Kidney (tissue), 14 donors: ENCODE data around the gene FAM193B. TPM values are rescaled to one million over a fixed set of nuclear protein-coding genes. Genes with fewer than 3 reads are reported as not detected.
A peak's percentile ranks its signal among the peaks of the same experiment; 100 is the strongest.

Source experiments
- DNase-seq, 5 donors: peaks; one replicate each; pipeline ENCODE4 v3.0.0-alpha.2; 2013 to 2020
- FAIRE-seq: peaks from 2 replicates; lab custom pipeline; 2012; peaks lifted over from hg19 to GRCh38; lab: Jason Lieb, UNC
- H3K27ac ChIP-seq, 2 donors: one replicate each; pipeline ENCODE4 v1.7.0; 2013; ENCODE audit warnings: low read depth in 2 of 2, low read length in 2 of 2, inconsistent platforms in 1 of 2
- H3K27me3 ChIP-seq: one replicate; pipeline ENCODE4 v1.7.1; 2013; ENCODE audit warnings: low read length, inconsistent platforms; ENCODE audit not compliant: control insufficient read depth, insufficient read depth
- H3K36me3 ChIP-seq, 3 donors: one replicate each; pipeline versions ENCODE4 v1.7.0 to v1.7.1; 2013; ENCODE audit warnings: low read length in 3 of 3, control low read depth in 1 of 3, inconsistent platforms in 1 of 3; ENCODE audit not compliant: insufficient read depth in 3 of 3, control insufficient read depth in 2 of 3
- H3K4me1 ChIP-seq, 3 donors: one replicate each; pipeline versions ENCODE4 v1.7.0 to v1.7.1; 2013; ENCODE audit warnings: low read length in 3 of 3, inconsistent platforms in 1 of 3, low read depth in 1 of 3; ENCODE audit not compliant: control insufficient read depth in 2 of 3, insufficient read depth in 2 of 3
- H3K4me3 ChIP-seq, 3 donors: one replicate each; pipeline versions ENCODE4 v1.7.0 to v1.8.1; 2013; ENCODE audit warnings: low read length in 3 of 3, control low read depth in 1 of 3, inconsistent platforms in 1 of 3
- H3K9ac ChIP-seq, 3 donors: one replicate each; pipeline versions ENCODE4 v1.7.0 to v1.7.1; 2013; ENCODE audit warnings: low read length in 3 of 3, control low read depth in 1 of 3, inconsistent platforms in 1 of 3
- H3K9me3 ChIP-seq, 3 donors: one replicate each; pipeline versions ENCODE4 v1.7.0 to v1.7.1; 2013; ENCODE audit warnings: low read length in 3 of 3, control low read depth in 1 of 3, inconsistent platforms in 1 of 3; ENCODE audit not compliant: control insufficient read depth in 2 of 3, insufficient read depth in 1 of 3
- CTCF ChIP-seq: IDR thresholded peaks from 3 replicates; pipeline ENCODE4 v1.5.1; 2012; ENCODE audit warnings: mild to moderate bottlenecking, moderate library complexity, borderline replicate concordance; ENCODE audit not compliant: insufficient read depth; ENCODE audit errors: extremely low read depth
- intact Hi-C: fragments of 100-400 bp; cut with DNase I; formaldehyde crosslinking; loops from one replicate; pipeline ENCODE4 v1.11.1; 2022
- polyA plus RNA-seq: library from polyadenylated mRNA; stranded (reverse); fragments of 350-450 nt; fragmentation: Illumina TruSeq; extraction: RNeasy Lipid Tissue Mini Kit (QIAGEN cat#74804); gene quantifications from one replicate; pipeline ENCODE4 v1.2.3, GENCODE V29; 2014; ENCODE audit warnings: low read depth, low replicate concordance; ENCODE audit not compliant: insufficient read depth
- total RNA-seq: library from RNA; stranded (reverse); fragmentation: NEBNext Ultra II Directional; extraction: Animal tissue kit (Norgen Biotek cat#: 25700); gene quantifications from one replicate; pipeline ENCODE4 v1.2.1, GENCODE V29; 2021
- donor health status: control.
- donor health status: control.
- donor health status: control.
- donor health status: control.
- donor health status: control.
- donor health status: DM: yes; HTN: yes; CAD: no.
- donor health status: Normal renal cell carcinoma (clear cell type).

FAM193B gene
- total and polyA plus RNA-seq, 2 donors from 2014 or later: 61.0 to 77.8 TPM

GRCh38 chr5:177474002-177474476 lies 80.3 kb downstream of the FAM193B start:
- H3K27ac ChIP-seq: peak overlapping the region in 1 of 2 donors; percentile 48
- no peaks in the 10 kb centered on the region for H3K27me3 ChIP-seq
- no peak for TF ChIP-seq CTCF
- H3K9me3 ChIP-seq: no peaks in the 10 kb centered on the region
- intact Hi-C loops: no loop called here
- peaks cover 0 to 19% (median 0%) of the 10 kb centered on the region in 3 donors for H3K4me1 ChIP-seq
- H3K36me3 ChIP-seq: no peaks in the 10 kb centered on the region
- no peak overlapping the region for H3K9ac ChIP-seq
- peak overlapping the region in 1 of 3 donors; percentile 24 for H3K4me3 ChIP-seq
- FAIRE-seq (no peak), DNase-seq (peak in 2 of 5 donors; percentile 27 to 42)

GRCh38 chr5:177473443-177474001 lies 80.8 kb downstream of the FAM193B start, which contains the start of gene DBN1:
TSS of gene DBN1 (minus strand) at chr5:177473634. CDS start at chr5:177473521, 113 bp downstream.
- DNase-seq (peak in 4 of 5 donors; percentile 66 to 90 (median 86)), FAIRE-seq (no peak)
- H3K4me1 ChIP-seq: peaks cover 0 to 19% (median 0%) of the 10 kb centered on the region in 3 donors
- no peaks in the 10 kb centered on the region for H3K36me3 ChIP-seq
- H3K4me3 ChIP-seq: peak within 1 kb of the TSS; percentile 48 to 60 (median 51)
- intact Hi-C loops: no loop called here
- H3K9ac ChIP-seq: peak within 1 kb of the TSS in 1 of 3 donors; percentile 24
- peak within 1 kb of the TSS in 1 of 2 donors; percentile 48 for H3K27ac ChIP-seq
- TF ChIP-seq CTCF: no peak
- no peaks in the 10 kb centered on the region for H3K27me3 ChIP-seq
- no peaks in the 10 kb centered on the region for H3K9me3 ChIP-seq

- Histone ChIP-seq H3K9ac (peak overlapping the region in 1 of 3 donors; percentile 24), H3K27me3 (no peaks in the 10 kb centered on the region), H3K27ac (peak overlapping the region in 1 of 2 donors; percentile 37), H3K4me1 (peaks cover 0 to 19% (median 0%) of the 10 kb centered on the region in 3 donors), H3K9me3 (no peaks in the 10 kb centered on the region), H3K36me3 (peaks cover 0 to 4% (median 0%) of the 10 kb centered on the region in 3 donors), H3K4me3 (peak overlapping the region; percentile 48 to 60 (median 51))
- intact Hi-C loops: no loop called here
- FAIRE-seq: no peak
- TF ChIP-seq CTCF: no peak
- DNase-seq: peak in 4 of 5 donors; percentile 75 to 88 (median 82)
These were observed 81.6 kb downstream of the FAM193B start for GRCh38 chr5:177472460-177473442.
